ENCODE results near the gene NUDT1. TPM values are rescaled to one million over a fixed set of nuclear protein-coding genes. Genes with fewer than 3 reads are reported as not detected.

NUDT1 gene
- total and polyA plus RNA-seq, 12 donors = 2.5 to 17.3 (median 8.7) TPM

DNA sequence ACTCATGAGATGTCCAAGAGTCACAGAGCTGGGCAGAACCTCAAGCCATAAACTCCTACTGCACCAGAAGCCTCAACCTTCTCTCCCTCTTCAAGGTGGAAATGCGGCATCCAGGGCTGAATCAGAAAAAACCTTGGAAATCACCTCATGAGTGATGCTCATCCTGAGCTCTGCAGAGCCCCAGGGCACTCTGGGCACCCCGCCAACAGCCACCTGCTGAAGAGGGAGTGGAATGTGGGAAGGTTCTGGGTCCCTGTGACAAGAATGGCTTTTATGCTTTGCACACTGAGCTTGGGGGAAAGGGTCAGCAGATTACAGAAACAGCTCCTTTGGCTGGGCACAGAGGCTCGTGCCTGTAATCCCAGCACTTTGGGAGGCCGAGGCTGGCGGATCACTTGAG lies 18.8 kb downstream of the NUDT1 start:
- DNase-seq = peak in 2 of 7 donors; percentile 45 to 81
- peaks cover 0 to 13% of the 10 kb centered on the region in 2 donors for H3K36me3 ChIP-seq (replicated peaks in 1 of 2)
- H3K27me3 ChIP-seq = no peaks in the 10 kb centered on the region
- intact Hi-C loops (cut with DNase I) = no loop called here
- TF ChIP-seq, protein P1, sequence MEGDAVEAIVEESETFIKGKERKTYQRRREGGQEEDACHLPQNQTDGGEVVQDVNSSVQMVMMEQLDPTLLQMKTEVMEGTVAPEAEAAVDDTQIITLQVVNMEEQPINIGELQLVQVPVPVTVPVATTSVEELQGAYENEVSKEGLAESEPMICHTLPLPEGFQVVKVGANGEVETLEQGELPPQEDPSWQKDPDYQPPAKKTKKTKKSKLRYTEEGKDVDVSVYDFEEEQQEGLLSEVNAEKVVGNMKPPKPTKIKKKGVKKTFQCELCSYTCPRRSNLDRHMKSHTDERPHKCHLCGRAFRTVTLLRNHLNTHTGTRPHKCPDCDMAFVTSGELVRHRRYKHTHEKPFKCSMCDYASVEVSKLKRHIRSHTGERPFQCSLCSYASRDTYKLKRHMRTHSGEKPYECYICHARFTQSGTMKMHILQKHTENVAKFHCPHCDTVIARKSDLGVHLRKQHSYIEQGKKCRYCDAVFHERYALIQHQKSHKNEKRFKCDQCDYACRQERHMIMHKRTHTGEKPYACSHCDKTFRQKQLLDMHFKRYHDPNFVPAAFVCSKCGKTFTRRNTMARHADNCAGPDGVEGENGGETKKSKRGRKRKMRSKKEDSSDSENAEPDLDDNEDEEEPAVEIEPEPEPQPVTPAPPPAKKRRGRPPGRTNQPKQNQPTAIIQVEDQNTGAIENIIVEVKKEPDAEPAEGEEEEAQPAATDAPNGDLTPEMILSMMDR (IDR thresholded peaks at IDR 0.05) = no peak
- TF ChIP-seq POLR2A (IDR thresholded peaks at IDR 0.05) = no peak
- no peaks in the 10 kb centered on the region for H3K9me3 ChIP-seq (replicated peaks in 1 of 3)
- H3K4me3 ChIP-seq = no peak overlapping the region
- no peaks in the 10 kb centered on the region for H3K4me1 ChIP-seq (replicated peaks in 1 of 2)
- WGBS, 4 donors = 88 to 93% (median 88%) methylated on average over 5 of the region's 5 CpGs; no CpG with 5 or more reads in 1 of the 4 donors
- no peak overlapping the region for H3K27ac ChIP-seq

DNA sequence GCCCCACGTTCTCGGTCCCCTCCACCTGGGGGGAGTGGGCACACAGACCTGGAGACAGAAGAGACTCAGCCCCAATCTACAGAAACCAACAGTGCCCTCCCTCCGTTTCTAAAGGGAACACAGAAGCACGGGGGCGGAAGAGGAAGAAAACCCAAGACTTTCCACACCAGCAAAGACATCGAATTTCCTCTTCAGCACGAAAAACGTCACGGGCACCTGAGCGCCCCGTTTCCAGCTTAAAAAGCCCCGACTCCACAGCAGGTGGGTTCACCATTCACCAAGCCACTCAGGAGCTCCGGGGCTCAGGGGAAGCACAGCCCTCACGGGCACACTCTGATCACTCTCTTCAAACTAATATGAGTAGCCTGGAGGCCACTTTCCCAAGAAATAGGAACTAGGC lies 19.6 kb downstream of the NUDT1 start:
- H3K36me3 ChIP-seq (replicated peaks in 1 of 2) = peaks cover 0 to 10% of the 10 kb centered on the region in 2 donors
- H3K4me3 ChIP-seq = no peak overlapping the region
- H3K27ac ChIP-seq = peak overlapping the region in 1 of 5 donors; percentile 47
- TF ChIP-seq, protein P1 (IDR thresholded peaks at IDR 0.05) = no peak
- TF ChIP-seq POLR2A (IDR thresholded peaks at IDR 0.05) = no peak
- intact Hi-C loops (cut with DNase I) = no loop called here
- H3K27me3 ChIP-seq = no peaks in the 10 kb centered on the region
- H3K9me3 ChIP-seq (replicated peaks in 1 of 3) = no peaks in the 10 kb centered on the region
- H3K4me1 ChIP-seq (replicated peaks in 1 of 2) = no peaks in the 10 kb centered on the region
- no peak for DNase-seq
- 73 to 84% (median 80%) methylated on average over 14 of the region's 14 CpGs for WGBS, 4 donors

DNA sequence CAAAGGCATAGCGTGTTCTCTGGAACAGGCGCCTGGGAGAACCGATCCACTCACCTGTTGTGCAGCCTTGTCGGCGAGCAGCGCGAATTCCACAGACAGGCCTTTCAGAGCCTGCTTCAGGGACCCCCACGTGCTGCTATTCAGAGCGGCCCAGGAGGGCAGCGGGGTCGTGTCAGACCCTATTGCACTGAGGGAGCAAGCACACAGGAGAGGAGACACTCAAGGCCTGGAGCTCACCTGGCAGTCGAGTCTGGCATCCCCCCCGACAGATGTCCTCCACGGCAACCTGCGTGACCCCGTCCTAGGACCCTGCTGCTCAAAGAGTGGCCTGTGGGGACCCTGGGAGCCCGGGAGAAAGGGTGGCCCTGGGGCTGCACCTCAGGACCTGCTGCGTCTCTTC lies 21.1 kb downstream of the NUDT1 start:
- H3K27ac ChIP-seq = no peak overlapping the region
- no peak overlapping the region for H3K4me3 ChIP-seq
- intact Hi-C loops (cut with DNase I) = no loop called here
- no peaks in the 10 kb centered on the region for H3K27me3 ChIP-seq
- no peaks in the 10 kb centered on the region for H3K9me3 ChIP-seq (replicated peaks in 1 of 3)
- TF ChIP-seq, protein P1 (IDR thresholded peaks at IDR 0.05) = no peak
- no peak for TF ChIP-seq POLR2A (IDR thresholded peaks at IDR 0.05)
- no peaks in the 10 kb centered on the region for H3K36me3 ChIP-seq (replicated peaks in 1 of 2)
- H3K4me1 ChIP-seq (replicated peaks in 1 of 2) = no peaks in the 10 kb centered on the region
- WGBS, 4 donors = 91 to 94% (median 93%) methylated on average over 9 to 18 of the region's 18 CpGs
- no peak for DNase-seq

DNA sequence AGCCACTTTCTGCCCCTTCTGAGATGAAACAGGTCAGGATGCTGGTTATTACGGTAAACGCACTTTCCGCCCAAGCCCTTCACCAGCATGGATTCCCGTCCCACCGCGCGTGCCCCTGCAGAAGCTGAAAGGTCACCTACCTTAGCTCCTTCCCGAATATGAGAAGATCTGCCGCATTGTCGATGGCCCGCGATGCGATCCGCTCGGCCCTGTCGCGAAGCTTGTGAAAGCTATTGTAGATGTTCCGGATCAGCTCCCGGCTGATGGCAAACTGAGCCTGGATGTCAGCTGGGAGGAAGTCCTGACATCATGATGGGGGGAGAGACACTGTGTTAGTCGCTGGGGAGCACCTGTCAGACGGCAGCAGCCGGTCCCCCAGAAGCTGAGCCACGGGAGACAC lies 22.1 kb downstream of the NUDT1 start:
- H3K27me3 ChIP-seq = no peaks in the 10 kb centered on the region
- no peak for TF ChIP-seq POLR2A (IDR thresholded peaks at IDR 0.05)
- TF ChIP-seq, protein P1 (IDR thresholded peaks at IDR 0.05) = no peak
- H3K9me3 ChIP-seq (replicated peaks in 1 of 3) = no peaks in the 10 kb centered on the region
- no peaks in the 10 kb centered on the region for H3K36me3 ChIP-seq (replicated peaks in 1 of 2)
- H3K4me1 ChIP-seq (replicated peaks in 1 of 2) = no peaks in the 10 kb centered on the region
- WGBS, 4 donors = 96 to 97% (median 96%) methylated on average over 23 of the region's 23 CpGs
- DNase-seq = no peak
- intact Hi-C loops (cut with DNase I) = no loop called here
- no peak overlapping the region for H3K4me3 ChIP-seq
- H3K27ac ChIP-seq = no peak overlapping the region
